HS-27A (cell line): ENCODE results near the gene STX11.

Source experiments
- DNase-seq: peaks from one replicate; pipeline ENCODE4 v3.0.0-alpha.2; 2012; ENCODE audit warnings: low read depth, missing footprints

The STX11 gene

DNA sequence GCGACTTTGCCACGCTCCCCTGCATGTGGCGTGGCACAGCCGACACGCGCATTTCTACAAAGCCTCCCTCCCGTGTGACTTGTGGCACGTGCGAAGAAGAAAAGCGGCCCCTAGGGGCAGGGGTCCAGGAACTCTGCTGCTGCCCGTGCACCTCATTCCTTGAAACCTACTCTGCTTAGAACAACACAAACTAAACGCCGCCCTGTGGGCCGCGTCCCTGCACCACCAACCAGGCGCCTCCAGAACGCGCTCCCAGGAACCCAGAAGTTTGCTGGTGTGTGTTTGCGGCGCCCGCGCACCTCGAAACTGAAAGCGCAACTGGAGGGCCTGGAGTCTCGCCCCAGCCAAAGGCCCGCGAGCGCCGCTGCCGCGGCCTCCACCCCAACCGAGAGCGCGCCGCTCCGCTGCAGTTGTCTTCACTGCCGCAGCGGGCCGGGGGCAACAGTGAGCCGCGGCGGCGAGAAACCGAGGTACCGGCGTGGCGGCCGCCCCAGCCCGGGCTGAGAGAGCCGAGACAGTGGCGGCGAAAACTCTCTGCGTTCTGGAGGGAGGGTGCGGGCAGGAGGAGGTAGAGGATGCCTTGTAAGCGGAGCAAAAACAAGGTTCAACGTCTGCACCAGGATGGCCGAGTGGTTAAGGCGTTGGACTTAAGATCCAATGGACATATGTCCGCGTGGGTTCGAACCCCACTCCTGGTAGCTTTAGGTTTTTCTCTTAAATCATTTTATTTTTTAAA lies 65.8 kb downstream of the STX11 start:
- DNase-seq = peak; percentile 97

DNA sequence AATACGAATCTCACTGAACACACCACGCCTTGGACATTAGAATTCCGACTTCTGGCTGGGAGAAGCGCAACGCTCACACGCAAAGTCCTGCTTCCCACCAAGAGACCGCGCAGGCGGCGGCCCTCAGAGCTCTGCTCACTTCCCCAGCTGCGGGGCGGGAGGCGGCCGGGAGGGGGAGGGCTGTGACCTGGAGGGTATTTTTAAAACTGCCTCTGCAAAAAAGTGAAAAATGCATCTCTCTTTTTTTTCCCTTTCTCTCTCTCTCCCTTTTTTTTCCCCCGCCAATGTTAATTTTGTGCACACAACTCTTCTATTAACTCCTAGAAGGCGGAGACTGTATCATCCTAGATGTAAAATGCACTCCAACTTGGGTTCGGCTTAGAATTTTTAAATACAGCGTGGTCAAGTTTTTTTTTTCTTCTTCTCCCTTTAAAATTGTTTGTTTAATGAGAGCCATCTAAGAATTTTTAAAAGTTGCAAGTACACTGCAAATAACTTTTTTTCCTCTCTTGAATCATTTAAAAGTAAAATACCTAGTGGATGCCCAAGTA lies 66.4 kb downstream of the STX11 start:
- no peak for DNase-seq

DNA sequence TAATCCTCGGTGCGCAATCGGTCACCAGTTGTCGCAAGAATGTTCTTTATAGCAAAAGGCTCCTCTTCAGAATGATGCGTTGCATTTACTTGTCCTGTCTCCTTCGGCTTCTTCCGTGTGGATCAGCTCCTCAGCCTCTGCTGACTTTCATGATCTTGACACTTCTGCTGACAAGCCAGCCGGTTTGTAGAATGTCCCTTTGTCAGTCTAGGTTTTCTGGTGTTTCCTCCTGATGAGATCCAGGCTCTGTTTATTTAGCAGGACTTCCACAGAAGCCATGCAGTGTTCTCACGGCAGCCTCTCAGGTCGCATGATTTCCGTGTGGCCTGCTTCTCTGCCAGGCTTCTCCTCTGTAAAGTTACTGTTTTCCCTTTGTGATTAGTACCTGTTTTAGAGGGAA lies 66.9 kb downstream of the STX11 start:
- DNase-seq = no peak

DNA sequence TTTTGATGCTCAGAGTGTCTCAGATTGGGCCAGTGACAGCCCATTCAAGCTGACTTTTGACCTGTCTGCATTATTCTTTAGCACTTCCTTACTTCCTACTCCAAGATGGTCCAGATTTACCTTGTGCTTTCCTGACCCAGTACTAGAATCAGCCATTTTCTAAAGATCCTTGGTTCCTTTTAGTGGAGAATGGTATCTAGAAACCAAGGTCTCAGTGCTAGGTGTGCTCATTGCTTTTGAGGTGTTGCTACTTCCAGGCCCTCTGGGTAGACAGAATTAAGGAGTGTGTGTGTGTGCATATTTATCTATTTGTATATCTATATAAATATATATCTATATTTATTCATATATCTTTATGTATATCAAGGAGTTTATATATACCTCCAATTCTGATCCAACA lies 67.5 kb downstream of the STX11 start:
- DNase-seq = no peak

DNA sequence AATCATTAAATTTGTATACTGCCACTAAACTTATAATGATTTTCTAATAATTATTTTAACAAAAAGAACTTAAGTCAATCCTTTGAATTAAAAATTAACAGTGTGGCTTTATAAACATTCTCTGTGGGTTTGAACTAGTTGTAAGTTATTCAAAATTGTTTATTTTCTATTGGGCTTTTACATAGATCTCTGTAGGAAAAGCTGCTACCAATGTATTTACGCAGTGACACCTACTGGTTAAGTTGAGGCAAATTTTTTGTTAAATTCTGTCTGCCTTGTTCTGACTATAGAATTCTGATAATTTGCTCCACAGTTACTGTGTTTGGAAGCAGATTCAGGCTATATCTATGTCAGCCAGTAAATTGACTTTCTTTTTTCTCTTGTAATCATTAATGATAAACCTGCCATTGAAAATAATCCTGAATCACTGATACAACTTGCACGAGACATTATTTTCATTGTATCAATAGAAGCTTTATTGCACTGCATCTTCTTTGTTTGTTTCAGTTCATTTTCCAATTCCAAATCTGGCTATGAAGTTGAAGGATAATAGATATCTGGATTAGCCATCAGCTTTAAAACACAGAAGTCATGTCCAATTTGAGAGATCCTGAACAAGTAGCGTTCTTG lies 68.9 kb downstream of the STX11 start:
- no peak for DNase-seq

DNA sequence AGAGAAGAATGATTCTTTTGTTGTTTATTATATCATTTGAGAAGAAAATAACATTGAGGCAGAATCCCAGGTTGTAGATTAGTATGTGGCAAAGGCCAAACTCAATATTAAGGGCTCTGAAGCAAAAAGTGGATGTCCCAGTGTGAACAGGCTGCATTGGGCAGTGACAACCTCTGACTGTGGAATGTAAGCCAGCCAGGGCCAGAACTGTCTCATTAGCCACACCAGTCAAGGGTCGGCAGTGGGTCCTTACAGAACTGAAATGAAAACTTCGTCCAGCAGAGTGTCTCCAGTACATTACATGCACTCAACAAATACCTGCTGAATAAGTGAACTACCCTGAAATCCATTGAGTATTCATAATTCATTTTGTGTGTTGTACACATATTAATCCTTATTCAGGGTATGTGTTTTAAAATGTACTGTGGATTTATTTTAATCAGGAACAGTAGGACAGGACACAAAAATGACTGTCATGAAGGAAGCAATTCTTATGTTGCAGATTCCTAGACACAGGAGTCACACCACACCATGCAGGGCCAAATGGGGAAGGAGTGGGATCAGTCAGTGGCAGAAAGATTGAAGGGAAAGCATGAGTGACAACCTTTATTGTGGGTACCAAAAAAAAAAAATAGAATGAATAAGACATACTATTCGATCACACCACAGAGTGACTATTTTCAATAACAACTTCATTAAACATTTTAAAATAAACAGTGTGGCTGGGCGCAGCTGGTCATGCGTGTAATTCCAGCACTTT lies 69.9 kb downstream of the STX11 start:
- no peak for DNase-seq

DNA sequence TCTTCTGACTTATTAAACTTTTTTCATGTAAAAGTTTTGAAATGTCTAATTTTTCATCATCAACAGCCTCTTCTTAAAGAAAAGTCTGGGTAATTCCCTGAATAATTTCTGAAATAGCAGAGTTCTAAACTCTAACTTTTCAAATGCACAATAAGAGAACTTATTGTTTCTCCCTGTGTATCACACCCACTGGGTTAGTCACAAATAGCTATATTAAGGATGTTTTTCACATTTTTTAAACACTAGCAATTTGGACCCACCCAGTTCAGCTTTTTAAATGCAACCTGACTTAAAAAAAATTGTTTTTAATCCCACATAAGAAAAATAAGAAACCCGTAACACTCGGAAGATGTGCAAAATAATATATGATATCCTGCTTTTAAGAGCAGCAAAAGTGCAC lies 73.4 kb downstream of the STX11 start:
- no peak for DNase-seq

DNA sequence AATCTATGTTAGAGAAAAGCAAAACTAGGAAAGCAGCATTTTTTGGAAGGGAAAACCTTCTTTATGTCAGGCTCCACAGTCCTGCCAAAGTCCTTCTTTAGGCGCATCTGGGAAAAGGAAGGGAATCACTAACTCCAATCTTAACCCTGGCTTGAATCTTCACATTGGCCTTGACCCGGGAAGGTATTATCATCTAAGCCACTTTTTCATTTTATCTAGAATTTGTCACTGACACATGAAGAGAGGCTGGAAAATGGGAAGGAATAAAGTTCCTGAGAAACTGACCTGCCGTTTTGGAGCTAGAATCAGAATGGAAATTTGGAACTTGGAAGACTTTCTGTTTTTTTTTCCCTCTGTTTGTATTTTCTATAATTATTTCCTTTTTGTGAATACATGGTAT lies 81.4 kb downstream of the STX11 start:
- DNase-seq = no peak

DNA sequence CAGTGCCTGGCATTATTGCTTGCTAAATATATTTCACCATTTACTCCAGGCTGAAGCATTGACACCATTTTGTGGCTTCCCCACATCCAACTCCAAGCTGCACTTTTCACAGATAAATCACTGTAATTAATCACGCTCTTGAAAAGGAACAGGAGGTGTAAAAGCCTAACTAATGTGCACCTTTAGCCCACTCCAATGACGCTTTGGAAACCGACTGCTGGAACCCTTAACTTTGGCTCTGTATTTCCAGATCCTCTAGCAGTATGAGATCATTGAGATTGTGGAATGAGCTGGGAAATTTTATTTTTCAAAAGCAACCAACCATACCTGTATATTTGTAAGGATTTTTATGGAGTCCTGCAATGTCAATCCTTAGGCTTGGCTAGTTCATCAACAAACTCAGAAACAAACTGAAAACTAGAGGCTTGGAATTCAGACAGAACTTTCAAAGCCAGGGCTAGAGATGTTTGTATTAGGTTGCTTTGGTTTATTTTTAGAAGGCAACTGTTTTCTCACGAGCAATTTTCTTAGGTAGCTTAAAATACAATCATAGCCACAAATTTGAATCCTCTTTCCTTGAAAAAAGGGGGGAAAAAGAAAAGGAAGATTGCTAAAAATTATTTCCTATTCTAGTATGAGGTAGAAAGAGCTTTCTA lies 82.0 kb downstream of the STX11 start:
- no peak for DNase-seq

DNA sequence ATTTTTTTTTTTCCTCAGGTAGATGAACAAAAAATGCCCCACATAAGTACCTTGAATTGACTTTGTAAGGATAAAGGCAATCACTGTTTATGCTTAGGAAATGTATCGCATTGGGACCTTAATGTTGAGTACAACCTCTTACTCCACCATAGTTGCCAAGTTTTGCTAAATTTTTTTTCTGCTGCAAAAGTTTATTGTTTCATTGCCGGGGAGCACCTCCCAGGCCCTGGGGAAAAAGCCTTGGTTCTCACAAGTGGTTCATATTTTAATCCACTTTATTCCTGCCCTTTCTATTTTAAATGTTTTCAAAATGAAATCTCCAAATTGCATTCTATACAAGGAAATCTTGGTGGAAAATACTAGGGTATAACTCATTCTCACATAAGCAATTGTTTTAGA lies 82.5 kb downstream of the STX11 start:
- DNase-seq = no peak

DNA sequence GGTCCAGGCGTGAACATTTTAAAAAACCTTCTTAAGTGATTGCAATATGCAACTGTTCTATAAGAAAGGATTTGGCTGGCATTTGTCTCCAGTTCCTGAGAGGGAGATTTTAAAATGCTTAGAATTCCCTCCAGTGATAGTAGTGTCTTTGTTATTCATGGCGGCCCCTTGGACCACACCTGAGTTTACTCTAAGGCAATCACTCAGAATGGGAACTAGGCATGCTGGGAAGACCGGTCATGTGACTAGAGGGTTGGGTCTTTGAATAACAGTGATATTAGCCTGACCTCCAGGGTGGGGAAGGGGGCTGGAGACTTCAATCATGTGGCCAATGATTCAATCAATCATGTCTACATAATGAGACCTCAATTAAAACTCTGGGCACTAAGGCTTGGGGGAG lies 84.1 kb downstream of the STX11 start:
- DNase-seq = no peak

DNA sequence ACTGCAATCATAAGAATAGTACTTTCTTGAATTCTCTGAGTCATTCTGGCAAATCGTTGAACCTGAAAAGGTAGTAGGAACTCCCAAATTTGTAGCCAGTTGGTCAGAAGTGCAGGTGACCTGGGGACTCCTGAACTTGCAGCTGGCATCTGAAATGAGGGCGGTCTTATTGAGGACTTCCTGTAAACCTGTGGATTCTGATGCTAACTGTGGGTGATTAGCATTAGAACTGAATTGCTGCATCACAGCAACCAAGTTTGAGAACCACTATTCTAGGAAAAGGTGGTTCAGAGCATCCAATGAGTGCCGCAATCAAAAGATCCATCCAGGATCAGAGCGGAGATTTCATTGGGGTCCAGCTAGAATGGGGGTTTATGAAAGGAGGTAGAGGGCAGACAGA lies 84.6 kb downstream of the STX11 start:
- DNase-seq = no peak
